IPS DF 6.9 (cell line): ENCODE measurements around the gene MLH1.

Experiments
- DNase-seq: peaks from one replicate; pipeline ENCODE4 v3.0.0-alpha.2; 2013; ENCODE audit warnings: low read depth, low spot score
- H3K27ac ChIP-seq: one replicate; pipeline ENCODE4 v1.5.1; 2013; ENCODE audit warnings: low read length, control low read depth
- H3K27me3 ChIP-seq: 2 replicates; pipeline ENCODE4 v1.6.1; 2013; ENCODE audit warnings: mild to moderate bottlenecking, low read length; ENCODE audit not compliant: control insufficient read depth, insufficient read depth
- H3K36me3 ChIP-seq: 2 replicates; pipeline ENCODE4 v1.6.1; 2013; ENCODE audit warnings: low read length; ENCODE audit not compliant: control insufficient read depth, insufficient read depth
- H3K4me1 ChIP-seq: 2 replicates; pipeline ENCODE4 v1.6.1; 2013; ENCODE audit warnings: low read length; ENCODE audit not compliant: control insufficient read depth, insufficient read depth
- H3K4me3 ChIP-seq: 2 replicates; pipeline ENCODE4 v1.5.1; 2013; ENCODE audit warnings: mild to moderate bottlenecking, low read length
- H3K9me3 ChIP-seq: 2 replicates; pipeline ENCODE4 v1.6.1; 2013; ENCODE audit warnings: low read length, inconsistent platforms; ENCODE audit not compliant: control insufficient read depth, insufficient read depth
- WGBS: extraction: QIAGEN DNeasy Blood & Tissue Kit; methylation state at CpG from one replicate; pipeline ENCODE4 v1.1.7; 2013; ENCODE audit warnings: mixed read lengths, missing lambda C conversion rate; ENCODE audit not compliant: insufficient read length, insufficient coverage; 5-methylcytosine and 5-hydroxymethylcytosine counted together

MLH1 gene

GRCh38 chr3:37099469-37099868 lies 106.2 kb downstream of the MLH1 start:
- no peaks in the 10 kb centered on the region for H3K27me3 ChIP-seq
- DNase-seq = no peak
- H3K4me3 ChIP-seq = no peak overlapping the region
- no peaks in the 10 kb centered on the region for H3K4me1 ChIP-seq
- H3K9me3 ChIP-seq = no peaks in the 10 kb centered on the region
- H3K36me3 ChIP-seq = no peaks in the 10 kb centered on the region
- H3K27ac ChIP-seq = no peak overlapping the region

- no peak overlapping the region for H3K4me3 ChIP-seq
- H3K27ac ChIP-seq = no peak overlapping the region
- no CpG with 5 or more reads among the region's 1 CpG for WGBS
- no peaks in the 10 kb centered on the region for H3K36me3 ChIP-seq
- no peaks in the 10 kb centered on the region for H3K4me1 ChIP-seq
- no peaks in the 10 kb centered on the region for H3K27me3 ChIP-seq
- DNase-seq = no peak
- H3K9me3 ChIP-seq = no peaks in the 10 kb centered on the region
Measured at GRCh38 chr3:37100411-37100810, 107.1 kb downstream of the MLH1 start.
